ENCODE measurements around the gene CACNA1I.

DNA sequence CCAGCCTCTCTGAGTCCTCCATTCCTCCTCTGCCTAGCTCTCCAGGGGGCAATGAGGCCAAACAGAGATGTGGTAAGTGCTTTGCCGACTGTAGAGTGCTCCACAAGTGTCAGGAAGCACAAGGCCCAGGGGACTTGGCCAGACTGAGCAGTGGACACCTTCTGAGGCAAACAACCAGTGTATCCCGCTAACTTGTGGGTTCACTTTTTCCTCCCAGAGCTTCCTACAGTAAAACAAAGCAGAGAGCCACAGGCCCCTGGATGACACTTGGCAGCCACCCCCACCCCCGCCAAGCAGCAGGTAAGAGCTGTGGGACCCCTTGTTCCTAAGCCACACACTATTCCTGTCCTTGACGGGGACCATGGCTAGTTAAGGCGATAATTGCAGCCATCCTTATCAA is 160.9 kb downstream of the CACNA1I start:
- TF ChIP-seq SP1 (IDR thresholded peaks at IDR 0.05) (no peak), FOXK2 (IDR thresholded peaks at IDR 0.05) (no peak), ZNF384 (IDR thresholded peaks at IDR 0.05) (no peak), ELF4 (IDR thresholded peaks at IDR 0.05) (no peak), PKNOX1 (IDR thresholded peaks at IDR 0.05) (no peak), SUZ12 (IDR thresholded peaks at IDR 0.05) (no peak), NFRKB (IDR thresholded peaks at IDR 0.05) (no peak)
